ENCODE measurements around the gene TRMT2B.
"Not testable (repeated sequence)": the region's sequence is repeated elsewhere in the genome, so short reads cannot be mapped to it uniquely, and the experiment has no call there.

TRMT2B gene

DNA sequence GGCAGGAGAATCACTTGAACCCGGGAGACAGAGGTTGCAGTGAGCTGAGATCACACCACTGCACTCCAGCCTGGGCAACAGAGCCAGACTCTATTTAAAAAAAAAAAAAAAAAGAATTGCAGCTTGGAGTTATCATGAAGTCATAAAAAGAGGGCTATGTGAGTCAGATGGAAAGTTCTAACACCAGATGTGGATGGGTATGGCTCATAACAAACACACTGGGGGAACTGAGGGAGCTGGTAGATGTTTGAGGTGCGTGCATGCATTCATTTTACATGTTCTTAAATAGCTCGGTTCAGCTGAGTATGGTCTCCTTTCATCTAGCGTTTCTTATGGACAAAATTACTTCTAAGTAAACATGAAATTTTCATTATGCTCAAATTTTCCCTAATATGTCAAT lies 11.7 kb downstream of the TRMT2B start:
- TF ChIP-seq YY1 (IDR thresholded peaks at IDR 0.05; ENCODE audit: insufficient read depth, insufficient read length) (no peak), ZNF274 (IDR thresholded peaks at IDR 0.05; ENCODE audit: low read depth, low read length) (no peak), SUZ12 (IDR thresholded peaks at IDR 0.05; ENCODE audit: extremely low read depth, insufficient read depth, insufficient read length) (no peak)
- H3K4me3 ChIP-seq (ENCODE audit: insufficient read length, low read depth), result no peak overlapping the region
- H3K36me3 ChIP-seq (ENCODE audit: insufficient read depth, insufficient read length, low read length), result peaks cover 38% of the 10 kb centered on the region
- H3K27me3 ChIP-seq (ENCODE audit: insufficient read depth, insufficient read length), result no peaks in the 10 kb centered on the region
- no peaks in the 10 kb centered on the region for H3K4me1 ChIP-seq (ENCODE audit: insufficient read depth, insufficient read length)
- no peak overlapping the region for H3K9ac ChIP-seq (ENCODE audit: insufficient read length, low read depth)
- no peak for DNase-seq (ENCODE audit: low read depth, low spot score)
- H3K9me3 ChIP-seq (ENCODE audit: insufficient read depth, low read length), result no peaks in the 10 kb centered on the region

DNA sequence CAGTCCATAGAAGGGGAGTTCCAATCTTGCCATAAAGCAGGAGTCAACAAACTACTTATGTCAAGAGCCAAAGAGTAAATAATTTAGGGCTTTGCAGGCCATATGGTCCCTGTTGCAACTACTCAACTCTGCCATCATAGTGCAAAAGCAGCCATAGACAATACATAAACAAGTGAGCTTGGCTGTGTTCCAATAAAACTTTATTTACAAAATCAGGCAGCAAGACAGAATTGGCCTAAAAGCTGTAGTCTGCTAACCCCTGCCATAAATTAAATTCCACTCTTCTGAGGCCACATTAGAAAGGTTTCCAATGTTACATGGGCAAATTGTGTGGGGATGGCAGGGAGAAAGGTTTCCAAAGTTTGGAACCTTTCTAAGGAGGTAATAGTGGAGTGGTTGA lies 14.7 kb downstream of the TRMT2B start:
- no peak overlapping the region for H3K4me3 ChIP-seq (ENCODE audit: insufficient read length, low read depth)
- H3K36me3 ChIP-seq (ENCODE audit: insufficient read depth, insufficient read length, low read length), result peaks cover 38% of the 10 kb centered on the region
- H3K4me1 ChIP-seq (ENCODE audit: insufficient read depth, insufficient read length), result no peaks in the 10 kb centered on the region
- no peak for DNase-seq (ENCODE audit: low read depth, low spot score)
- no peaks in the 10 kb centered on the region for H3K9me3 ChIP-seq (ENCODE audit: insufficient read depth, low read length)
- no peak overlapping the region for H3K9ac ChIP-seq (ENCODE audit: insufficient read length, low read depth)
- TF ChIP-seq ZNF274 (IDR thresholded peaks at IDR 0.05; ENCODE audit: low read depth, low read length), result no peak
- no peak for TF ChIP-seq YY1 (IDR thresholded peaks at IDR 0.05; ENCODE audit: insufficient read depth, insufficient read length)
- no peak for TF ChIP-seq SUZ12 (IDR thresholded peaks at IDR 0.05; ENCODE audit: extremely low read depth, insufficient read depth, insufficient read length)
- no peaks in the 10 kb centered on the region for H3K27me3 ChIP-seq (ENCODE audit: insufficient read depth, insufficient read length)

DNA sequence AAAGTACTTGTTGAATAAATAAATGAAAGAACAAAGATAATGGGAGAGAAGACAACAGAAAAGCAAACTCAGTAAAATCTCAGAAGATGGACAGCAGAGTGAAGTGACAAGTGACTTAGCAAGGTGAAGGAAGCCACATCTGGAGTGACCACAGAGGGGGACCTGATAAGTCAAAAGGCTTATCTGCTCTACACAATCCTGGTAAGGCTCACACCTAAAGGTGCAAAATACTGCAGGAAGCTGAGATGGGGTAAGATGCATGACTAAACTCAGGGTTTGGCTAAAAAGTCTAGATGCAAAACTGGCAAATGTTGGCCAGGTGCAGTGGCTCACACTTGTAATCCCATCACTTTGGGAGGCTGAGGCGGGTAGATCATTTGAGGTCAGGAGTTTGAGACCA lies 22.2 kb downstream of the TRMT2B start:
- peaks cover 21% of the 10 kb centered on the region for H3K36me3 ChIP-seq (ENCODE audit: insufficient read depth, insufficient read length, low read length)
- no peaks in the 10 kb centered on the region for H3K4me1 ChIP-seq (ENCODE audit: insufficient read depth, insufficient read length)
- no peak for DNase-seq (ENCODE audit: low read depth, low spot score)
- no peaks in the 10 kb centered on the region for H3K9me3 ChIP-seq (ENCODE audit: insufficient read depth, low read length)
- TF ChIP-seq ZNF274 (IDR thresholded peaks at IDR 0.05; ENCODE audit: low read depth, low read length) (no peak), SUZ12 (IDR thresholded peaks at IDR 0.05; ENCODE audit: extremely low read depth, insufficient read depth, insufficient read length) (no peak), YY1 (IDR thresholded peaks at IDR 0.05; ENCODE audit: insufficient read depth, insufficient read length) (no peak)
- H3K9ac ChIP-seq (ENCODE audit: insufficient read length, low read depth), result no peak overlapping the region
- H3K4me3 ChIP-seq (ENCODE audit: insufficient read length, low read depth), result no peak overlapping the region
- H3K27me3 ChIP-seq (ENCODE audit: insufficient read depth, insufficient read length), result no peaks in the 10 kb centered on the region

DNA sequence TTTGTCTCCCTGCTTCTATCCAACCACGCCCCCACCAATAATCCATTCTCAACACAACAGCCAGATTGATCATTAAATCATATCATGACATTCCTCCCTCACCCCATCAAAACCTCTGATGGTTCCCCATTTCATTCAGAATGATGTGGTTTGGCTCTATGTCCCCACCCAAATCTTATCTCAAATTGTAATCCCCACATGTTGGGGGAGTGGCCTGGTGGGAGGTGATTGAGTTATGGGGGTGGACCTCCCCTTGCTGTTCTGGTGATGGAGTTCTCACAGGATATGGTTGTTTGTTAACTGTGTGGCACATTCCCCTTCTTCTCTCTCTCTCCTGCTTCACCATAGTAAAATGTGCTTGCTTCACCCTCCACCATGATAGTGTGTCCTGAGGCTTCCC lies 23.3 kb downstream of the TRMT2B start:
- no peak for DNase-seq (ENCODE audit: low read depth, low spot score)
- H3K9me3 ChIP-seq (ENCODE audit: insufficient read depth, low read length), result no peaks in the 10 kb centered on the region
- H3K4me1 ChIP-seq (ENCODE audit: insufficient read depth, insufficient read length), result no peaks in the 10 kb centered on the region
- H3K27me3 ChIP-seq (ENCODE audit: insufficient read depth, insufficient read length), result no peaks in the 10 kb centered on the region
- TF ChIP-seq ZNF274 (IDR thresholded peaks at IDR 0.05; ENCODE audit: low read depth, low read length) (no peak), SUZ12 (IDR thresholded peaks at IDR 0.05; ENCODE audit: extremely low read depth, insufficient read depth, insufficient read length) (no peak), YY1 (IDR thresholded peaks at IDR 0.05; ENCODE audit: insufficient read depth, insufficient read length) (no peak)
- H3K9ac ChIP-seq (ENCODE audit: insufficient read length, low read depth), result no peak overlapping the region
- no peak overlapping the region for H3K4me3 ChIP-seq (ENCODE audit: insufficient read length, low read depth)
- peaks cover 25% of the 10 kb centered on the region for H3K36me3 ChIP-seq (ENCODE audit: insufficient read depth, insufficient read length, low read length)

DNA sequence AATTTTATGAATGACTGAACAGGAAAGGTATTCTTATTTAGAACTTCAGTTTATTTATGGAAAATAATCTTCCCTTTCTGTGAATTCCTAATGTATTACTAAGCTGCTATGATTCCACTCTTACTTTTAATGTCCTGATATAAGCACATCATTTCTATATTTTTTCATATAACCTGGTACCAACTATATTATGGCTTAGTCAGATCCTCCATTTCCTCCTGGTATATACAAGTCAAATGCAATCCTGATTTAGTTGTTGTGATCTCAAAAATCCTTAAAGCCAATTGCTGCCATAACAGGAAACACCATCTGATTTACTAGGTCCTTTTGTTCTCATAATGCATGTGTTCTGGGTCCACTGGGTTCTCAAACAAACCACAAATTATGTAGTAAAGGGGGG lies 26.8 kb downstream of the TRMT2B start:
- H3K27me3 ChIP-seq (ENCODE audit: insufficient read depth, insufficient read length), result no peaks in the 10 kb centered on the region
- H3K4me1 ChIP-seq (ENCODE audit: insufficient read depth, insufficient read length), result no peaks in the 10 kb centered on the region
- no peak for DNase-seq (ENCODE audit: low read depth, low spot score)
- H3K9ac ChIP-seq (ENCODE audit: insufficient read length, low read depth), result no peak overlapping the region
- H3K36me3 ChIP-seq (ENCODE audit: insufficient read depth, insufficient read length, low read length), result peaks cover 37% of the 10 kb centered on the region
- TF ChIP-seq YY1 (IDR thresholded peaks at IDR 0.05; ENCODE audit: insufficient read depth, insufficient read length), result no peak
- no peak for TF ChIP-seq ZNF274 (IDR thresholded peaks at IDR 0.05; ENCODE audit: low read depth, low read length)
- no peak for TF ChIP-seq SUZ12 (IDR thresholded peaks at IDR 0.05; ENCODE audit: extremely low read depth, insufficient read depth, insufficient read length)
- H3K4me3 ChIP-seq (ENCODE audit: insufficient read length, low read depth), result no peak overlapping the region
- H3K9me3 ChIP-seq (ENCODE audit: insufficient read depth, low read length), result no peaks in the 10 kb centered on the region

DNA sequence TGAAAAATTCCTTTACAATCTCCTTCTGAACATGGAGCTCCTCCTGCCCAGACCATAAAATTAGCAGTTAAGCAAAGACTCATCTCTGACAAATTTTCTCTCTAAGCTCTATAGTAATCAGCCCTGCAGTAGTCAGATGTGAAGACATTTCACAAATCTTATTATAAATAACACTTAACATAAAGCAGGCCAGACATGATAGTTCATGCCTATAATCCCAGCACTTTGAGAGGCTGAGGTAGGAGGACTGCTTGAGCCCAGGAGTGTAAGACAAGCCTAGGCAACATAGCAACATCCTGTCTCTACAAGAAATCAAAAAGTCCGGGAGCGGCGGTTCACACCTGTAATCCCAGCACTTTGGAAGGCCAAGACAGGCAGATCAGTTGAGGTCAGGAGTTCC lies 29.9 kb downstream of the TRMT2B start:
- DNase-seq (ENCODE audit: low read depth, low spot score), result no peak
- Histone ChIP-seq H3K9me3 (ENCODE audit: insufficient read depth, low read length) (no peaks in the 10 kb centered on the region), H3K9ac (ENCODE audit: insufficient read length, low read depth) (no peak overlapping the region), H3K4me3 (ENCODE audit: insufficient read length, low read depth) (no peak overlapping the region), H3K27me3 (ENCODE audit: insufficient read depth, insufficient read length) (no peaks in the 10 kb centered on the region), H3K4me1 (ENCODE audit: insufficient read depth, insufficient read length) (no peaks in the 10 kb centered on the region), H3K36me3 (ENCODE audit: insufficient read depth, insufficient read length, low read length) (peaks cover 48% of the 10 kb centered on the region)
- TF ChIP-seq SUZ12 (IDR thresholded peaks at IDR 0.05; ENCODE audit: extremely low read depth, insufficient read depth, insufficient read length) (no peak), YY1 (IDR thresholded peaks at IDR 0.05; ENCODE audit: insufficient read depth, insufficient read length) (no peak)

DNA sequence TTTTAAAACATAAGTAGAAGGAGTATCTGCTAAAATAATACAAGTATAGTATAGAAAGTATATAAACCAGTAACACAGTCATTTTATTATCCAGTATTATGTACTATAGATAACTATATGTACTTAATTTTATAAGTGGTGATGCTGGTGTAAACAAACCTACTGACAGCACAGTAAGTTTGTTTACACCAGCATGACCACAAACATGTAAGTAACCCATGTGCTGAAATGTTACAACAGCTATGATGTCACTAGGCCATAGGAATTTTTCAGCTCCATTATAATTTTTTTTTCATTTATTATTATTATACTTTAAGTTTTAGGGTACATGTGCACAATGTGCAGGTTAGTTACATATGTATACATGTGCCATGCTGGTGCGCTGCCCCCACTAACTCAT lies 39.9 kb downstream of the TRMT2B start:
- not testable (repeated sequence) for DNase-seq (ENCODE audit: low read depth, low spot score); H3K4me1 ChIP-seq (ENCODE audit: insufficient read depth, insufficient read length); H3K9ac ChIP-seq (ENCODE audit: insufficient read length, low read depth); H3K9me3 ChIP-seq (ENCODE audit: insufficient read depth, low read length); H3K27me3 ChIP-seq (ENCODE audit: insufficient read depth, insufficient read length); H3K4me3 ChIP-seq (ENCODE audit: insufficient read length, low read depth)
- H3K36me3 ChIP-seq (ENCODE audit: insufficient read depth, insufficient read length, low read length), result peaks cover 19% of the 10 kb centered on the region

DNA sequence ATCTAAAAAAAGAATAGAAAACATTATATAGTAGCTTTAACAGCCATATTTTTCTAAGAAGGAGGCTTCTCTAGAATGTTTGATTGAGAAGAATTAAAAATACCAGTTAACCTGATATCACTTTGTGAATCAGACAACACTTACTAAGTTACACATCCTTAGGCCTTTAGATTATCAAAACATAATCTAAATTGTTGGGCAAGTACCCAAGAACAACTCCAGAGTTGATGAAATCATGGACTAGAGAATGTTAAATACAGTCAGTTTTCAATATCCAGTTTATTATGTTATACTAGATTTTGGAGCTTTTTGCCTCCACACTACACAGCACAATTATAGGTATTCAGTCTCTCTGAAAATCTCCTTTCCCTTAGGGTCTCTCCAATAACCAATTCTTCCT lies 42.8 kb downstream of the TRMT2B start:
- Histone ChIP-seq H3K9ac (ENCODE audit: insufficient read length, low read depth) (no peak overlapping the region), H3K9me3 (ENCODE audit: insufficient read depth, low read length) (no peaks in the 10 kb centered on the region), H3K4me1 (ENCODE audit: insufficient read depth, insufficient read length) (no peaks in the 10 kb centered on the region), H3K4me3 (ENCODE audit: insufficient read length, low read depth) (no peak overlapping the region), H3K36me3 (ENCODE audit: insufficient read depth, insufficient read length, low read length) (peaks cover 26% of the 10 kb centered on the region), H3K27me3 (ENCODE audit: insufficient read depth, insufficient read length) (no peaks in the 10 kb centered on the region)
- TF ChIP-seq YY1 (IDR thresholded peaks at IDR 0.05; ENCODE audit: insufficient read depth, insufficient read length) (no peak), ZNF274 (IDR thresholded peaks at IDR 0.05; ENCODE audit: low read depth, low read length) (no peak), SUZ12 (IDR thresholded peaks at IDR 0.05; ENCODE audit: extremely low read depth, insufficient read depth, insufficient read length) (no peak)
- no peak for DNase-seq (ENCODE audit: low read depth, low spot score)

Data from NT2/D1 (cell line).